ENCODE measurements around the gene SPARCL1. TPM values are rescaled to one million over a fixed set of nuclear protein-coding genes. Genes with fewer than 3 reads are reported as not detected.

The SPARCL1 gene
- total and polyA plus RNA-seq, 9 of the 15 experiments (the other 6 are each of a cell fraction or from before 2014, with no cell fraction given), result 0.03 to 0.71 (median 0.05) TPM; not detected in 3

DNA sequence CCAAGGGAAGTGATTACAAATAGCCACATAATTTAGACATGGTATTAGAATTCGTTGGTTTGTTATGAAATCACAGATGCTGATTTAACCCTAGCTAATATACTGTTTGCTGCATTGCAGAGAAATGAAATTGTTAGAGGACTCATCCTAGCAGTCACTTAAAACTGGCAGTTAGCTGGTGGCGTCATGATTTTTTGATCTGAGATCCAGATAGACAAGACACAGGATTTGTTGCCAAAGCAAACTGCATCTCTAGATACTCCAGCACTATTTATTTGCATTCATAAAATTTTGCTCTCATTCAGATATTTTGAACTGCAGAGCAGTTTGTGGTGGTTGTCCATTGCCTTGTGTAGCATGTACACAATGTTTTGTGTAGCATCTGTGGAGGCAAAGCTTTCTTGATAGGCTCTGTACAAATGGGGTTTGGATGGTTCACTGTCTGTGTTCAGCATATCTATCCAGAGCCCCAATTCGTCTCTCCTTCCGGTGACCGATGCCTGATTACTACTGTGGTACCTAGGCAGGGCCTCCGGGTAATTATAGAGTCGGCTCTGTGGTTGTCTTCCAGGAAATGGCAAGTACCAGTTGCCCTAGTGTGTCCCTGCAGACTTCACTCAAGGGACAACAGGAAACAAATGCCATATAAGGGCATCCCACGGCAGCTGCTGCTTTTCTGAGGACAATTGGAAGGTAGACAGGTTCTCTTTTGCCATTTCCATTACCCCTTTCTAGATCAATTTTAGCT is 30.1 kb upstream of the SPARCL1 start:
- FAIRE-seq (no peak), DNase-seq (ENCODE audit: extremely low read depth in 1 of 4, low spot score in 3 of 4) (peak in 1 of 4 experiments; percentile 10), ATAC-seq (peak; percentile 62)
- no peak overlapping the region for H3K4me3 ChIP-seq
- no TSS peak for BruUV-seq (replicated peaks)
- H3K27me3 ChIP-seq (ENCODE audit: control insufficient read depth in 2 of 2, insufficient read depth in 2 of 2, low read length in 2 of 2), result 0 out of 5 replicates have a peak, but pooled peaks cover 0 to 3% of the 10 kb centered on the region in 2 experiments
- H3K4me1 ChIP-seq (replicated peaks in 1 of 2; ENCODE audit: control insufficient read depth in 2 of 2, insufficient read depth in 2 of 2, low read length in 2 of 2), result no peaks in the 10 kb centered on the region; a peak in 1 of 5 replicates
- H3K36me3 ChIP-seq (ENCODE audit: control insufficient read depth, insufficient read depth, low read length), result no peaks in the 10 kb centered on the region
- intact Hi-C loops (cut with micrococcal nuclease) (no loop called here), in situ Hi-C loops (cut with MboI) (no loop called here)
- POLR2A ChIA-PET, result no interaction called here
- no peak for TF ChIP-seq ZNF133 (CRISPR knock-in tag; IDR thresholded peaks at IDR 0.05)
- peak; percentile 38; the same call in 1 of the 2 replicates for TF ChIP-seq BACH1 (tag; IDR thresholded peaks at IDR 0.05)
- TF ChIP-seq NEUROD1 (IDR thresholded peaks at IDR 0.05; ENCODE audit: borderline replicate concordance, low read depth, low read length, partially characterized antibody), result no peak
- TF ChIP-seq, protein P1, sequence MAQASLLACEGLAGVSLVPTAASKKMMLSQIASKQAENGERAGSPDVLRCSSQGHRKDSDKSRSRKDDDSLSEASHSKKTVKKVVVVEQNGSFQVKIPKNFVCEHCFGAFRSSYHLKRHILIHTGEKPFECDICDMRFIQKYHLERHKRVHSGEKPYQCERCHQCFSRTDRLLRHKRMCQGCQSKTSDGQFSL (CRISPR knock-in tag; IDR thresholded peaks at IDR 0.05), result no peak
- TF ChIP-seq, protein P1 (tag; IDR thresholded peaks at IDR 0.05), result no peak
- peak; percentile 28 for TF ChIP-seq ZFP36 (IDR thresholded peaks at IDR 0.05; ENCODE audit: low read depth, low read length, partially characterized antibody)
- TF ChIP-seq ZNF589 (CRISPR knock-in tag; IDR thresholded peaks at IDR 0.05; ENCODE audit: low read depth), result peak; percentile 63; the same call in 1 of the 2 replicates
- peak; percentile 69 to 99; a peak in 2 of 4 replicates for TF ChIP-seq SRF (CRISPR knock-in tag; IDR thresholded peaks at IDR 0.05)
- TF ChIP-seq GABPA (tag; conservative IDR thresholded peaks at IDR 0.05; ENCODE audit: low read depth), result peak; percentile 69
- no peaks in the 10 kb centered on the region for H3K9me1 ChIP-seq (ENCODE audit: control insufficient read depth, insufficient read depth, low read length)
- H3K4me2 ChIP-seq (ENCODE audit: insufficient read depth, low read length), result no peak overlapping the region
- no peak overlapping the region for H3K9ac ChIP-seq (ENCODE audit: insufficient read depth in 1 of 2, low read depth in 2 of 2, low read length in 2 of 2)
- H3K27ac ChIP-seq (ENCODE audit: extremely low read depth, low read depth, low read length), result no peak overlapping the region
- H2AFZ ChIP-seq (ENCODE audit: low read depth, low read length), result no peak overlapping the region; the same call in 1 of the 2 replicates
- H3K79me2 ChIP-seq (ENCODE audit: control insufficient read depth, insufficient read depth, low read length), result no peaks in the 10 kb centered on the region
- CTCF ChIA-PET (ENCODE audit: low intra/inter-chr PET ratio), result no interaction called here
- no peaks in the 10 kb centered on the region for H4K20me1 ChIP-seq (replicated peaks; ENCODE audit: control insufficient read depth, insufficient read depth, low read length)
- WGBS (ENCODE audit: insufficient coverage, low coverage, missing lambda C conversion rate), result 0% methylated on average over 8 of the region's 8 CpGs
- H3K9me3 ChIP-seq (replicated peaks; ENCODE audit: control insufficient read depth, insufficient read depth, low read depth, low read length), result no peaks in the 10 kb centered on the region

Measured in K562 (cell line).